ENCODE measurements around the gene LRRC74A. TPM values are rescaled to one million over a fixed set of nuclear protein-coding genes. Genes with fewer than 3 reads are reported as not detected.
A peak's percentile ranks its signal among the peaks of the same experiment; 100 is the strongest.

Gene LRRC74A
- total and polyA plus RNA-seq, 2 of the 4 experiments (the other 2 are of a cell fraction): not detected

GRCh38 chr14:76909266-76909665 lies 83.1 kb downstream of the LRRC74A start:
- H3K27me3 ChIP-seq (ENCODE audit: control insufficient read depth, insufficient read depth, low read length): no peaks in the 10 kb centered on the region
- TF ChIP-seq SMC3 (IDR thresholded peaks at IDR 0.05; ENCODE audit: low read depth, low read length) (no peak), CEBPB (IDR thresholded peaks at IDR 0.05; ENCODE audit: low read depth, low read length) (no peak), ELK1 (IDR thresholded peaks at IDR 0.05; ENCODE audit: borderline replicate concordance, low read depth, low read length) (no peak), RCOR1 (IDR thresholded peaks at IDR 0.05; ENCODE audit: insufficient replicate concordance, low read length) (no peak), FOS (IDR thresholded peaks at IDR 0.05; ENCODE audit: low read depth, low read length) (no peak), CTCF (conservative IDR thresholded peaks at IDR 0.05; ENCODE audit: low read depth, low read length) (no peak), POLR2A (IDR thresholded peaks at IDR 0.05; ENCODE audit: low read depth, low read length) (no peak), RFX5 (IDR thresholded peaks at IDR 0.05; ENCODE audit: low read depth, low read length) (no peak), RAD21 (IDR thresholded peaks at IDR 0.05; ENCODE audit: low read length) (no peak), NFE2L2 (IDR thresholded peaks at IDR 0.05; ENCODE audit: low read depth, low read length) (no peak), BHLHE40 (IDR thresholded peaks at IDR 0.05; ENCODE audit: low read depth, low read length) (no peak), MXI1 (IDR thresholded peaks at IDR 0.05; ENCODE audit: borderline replicate concordance, low read depth, low read length) (no peak), CHD1 (IDR thresholded peaks at IDR 0.05; ENCODE audit: low read depth, low read length) (no peak), MAZ (IDR thresholded peaks at IDR 0.05; ENCODE audit: borderline replicate concordance, low read depth, low read length) (no peak), USF2 (IDR thresholded peaks at IDR 0.05; ENCODE audit: low read depth, low read length) (no peak), MAFK (IDR thresholded peaks at IDR 0.05; ENCODE audit: low read depth, low read length) (no peak)
- no peak overlapping the region for H3K4me2 ChIP-seq (ENCODE audit: low read depth, low read length)
- H3K9ac ChIP-seq (ENCODE audit: low read depth, low read length): no peak overlapping the region
- dilution Hi-C loops (cut with HindIII; ENCODE audit: low sequenced_read_pairs, unreplicated experiment) (no loop called here), intact Hi-C loops (cut with micrococcal nuclease) (no loop called here), in situ Hi-C loops (cut with MboI; ENCODE audit: low sequenced_read_pairs) (no loop called here)
- H3K9me3 ChIP-seq (ENCODE audit: control insufficient read depth, insufficient read depth, low read length): no peaks in the 10 kb centered on the region
- no peak overlapping the region; the same call in 1 of the 2 replicates for H2BK20ac ChIP-seq (ENCODE audit: low read depth, low read length)
- no CpG with 5 or more reads among the region's 2 CpGs for WGBS, 2 experiments (ENCODE audit: extremely low coverage in 2 of 2, insufficient read length in 1 of 2)
- no TSS peak for BruUV-seq (replicated peaks)
- H3K56ac ChIP-seq (ENCODE audit: extremely low read depth, insufficient read depth, low read length): no peak overlapping the region
- peaks cover 6% of the 10 kb centered on the region; the same call in 1 of the 2 replicates for H3K9me1 ChIP-seq (ENCODE audit: insufficient read depth, low read length)
- no peaks in the 10 kb centered on the region for H3K36me3 ChIP-seq (ENCODE audit: control insufficient read depth, insufficient read depth, low read length)
- H3K27ac ChIP-seq (ENCODE audit: insufficient read depth, low read length): no peak overlapping the region
- no peak overlapping the region for H2BK5ac ChIP-seq (ENCODE audit: low read depth, low read length, poor library complexity, severe bottlenecking)
- H3K79me1 ChIP-seq (ENCODE audit: low read depth in 1 of 2, low read length in 2 of 2): peaks cover 0 to 10% of the 10 kb centered on the region in 2 experiments; a peak in 1 of 4 replicates
- no peak overlapping the region for H3K4me3 ChIP-seq (ENCODE audit: insufficient read depth, low read depth, low read length)
- no peak overlapping the region for H4K8ac ChIP-seq (ENCODE audit: low read depth in 2 of 2, low read length in 2 of 2)
- H4K5ac ChIP-seq (ENCODE audit: low read depth, low read length): no peak overlapping the region
- H2AK9ac ChIP-seq (replicated peaks; ENCODE audit: low read depth, low read length, poor library complexity): no peak overlapping the region
- no peak overlapping the region for H3K18ac ChIP-seq (ENCODE audit: low read depth, low read length)
- no peak overlapping the region; the same call in 1 of the 2 replicates for H2AK5ac ChIP-seq (ENCODE audit: low read depth, low read length)
- ChIA-PET CTCF (no interaction called here), POLR2A (ENCODE audit: unreplicated experiment) (no interaction called here)
- H2BK15ac ChIP-seq (ENCODE audit: low read depth, low read length): no peak overlapping the region
- DNase-seq (no peak), ATAC-seq (ENCODE audit: low read depth) (no peak)
- no peak overlapping the region for H2BK120ac ChIP-seq (ENCODE audit: low read depth, low read length)
- peak overlapping the region; percentile 36 for H2AFZ ChIP-seq (replicated peaks; ENCODE audit: low read length, poor library complexity)
- H3K23ac ChIP-seq (ENCODE audit: low read depth, low read length): no peak overlapping the region
- H3K4ac ChIP-seq (ENCODE audit: low read depth, low read length): 0 out of 2 replicates have a peak overlapping the region, but pooled peaks have one; percentile 13
- H3K14ac ChIP-seq (replicated peaks; ENCODE audit: low read depth, low read length): no peak overlapping the region
- peaks cover 5% of the 10 kb centered on the region for H4K20me1 ChIP-seq (ENCODE audit: insufficient read depth, low read length)
- H4K91ac ChIP-seq (ENCODE audit: insufficient read depth, low read depth, low read length): no peak overlapping the region
- peaks cover 12% of the 10 kb centered on the region for H3K4me1 ChIP-seq (ENCODE audit: control insufficient read depth, insufficient read depth, low read length)

All from IMR-90 (cell line).